ENCODE results near the gene ST7L. TPM values are rescaled to one million over a fixed set of nuclear protein-coding genes. Genes with fewer than 3 reads are reported as not detected.

ST7L gene
- total RNA-seq, 1 experiment from 2014 or later, result 22.1 TPM

GRCh38 chr1:112629256-112629655 lies 10.3 kb upstream of the ST7L start:
- peaks cover 96% of the 10 kb centered on the region for H4K20me1 ChIP-seq (ENCODE audit: insufficient read depth)
- no peaks in the 10 kb centered on the region for H3K27me3 ChIP-seq (ENCODE audit: insufficient read depth, low read depth)
- ChIA-PET POLR2A (ENCODE audit: unreplicated experiment) (no interaction called here), CTCF (no interaction called here)
- no peak for TF ChIP-seq CTCF (conservative IDR thresholded peaks at IDR 0.05)
- no peak for TF ChIP-seq EZH2 (IDR thresholded peaks at IDR 0.05; ENCODE audit: low read depth)
- H2AFZ ChIP-seq, result no peak overlapping the region
- 0 out of 2 replicates have a peak, but pooled peaks cover under 1% of the 10 kb centered on the region for H3F3A ChIP-seq (ENCODE audit: insufficient read depth, low read depth)
- intact Hi-C loops (cut with micrococcal nuclease; ENCODE audit: unreplicated experiment), result no loop called here
- H3K4me2 ChIP-seq, result no peak overlapping the region
- peaks cover 98% of the 10 kb centered on the region for H3K79me2 ChIP-seq (ENCODE audit: low read depth)
- H3K4me1 ChIP-seq (replicated peaks; ENCODE audit: insufficient read depth), result peaks cover 2% of the 10 kb centered on the region; the same call in 1 of the 2 replicates
- H3K9me3 ChIP-seq (ENCODE audit: insufficient read depth, low read depth), result no peaks in the 10 kb centered on the region
- DNase-seq, result no peak
- no peaks in the 10 kb centered on the region for H3K9me2 ChIP-seq (ENCODE audit: insufficient read depth)
- no peak overlapping the region for H3K4me3 ChIP-seq
- no TSS peak for BruUV-seq (replicated peaks)
- no peak overlapping the region for H3K27ac ChIP-seq
- H3K36me3 ChIP-seq (ENCODE audit: low read depth), result peaks cover 47% of the 10 kb centered on the region

GRCh38 chr1:112628516-112628915 lies 9.6 kb upstream of the ST7L start:
- no TSS peak for BruUV-seq (replicated peaks)
- H3K27me3 ChIP-seq (ENCODE audit: insufficient read depth, low read depth), result no peaks in the 10 kb centered on the region
- H2AFZ ChIP-seq, result no peak overlapping the region
- DNase-seq, result no peak
- peaks cover 98% of the 10 kb centered on the region for H3K79me2 ChIP-seq (ENCODE audit: low read depth)
- intact Hi-C loops (cut with micrococcal nuclease; ENCODE audit: unreplicated experiment), result no loop called here
- H3F3A ChIP-seq (ENCODE audit: insufficient read depth, low read depth), result 0 out of 2 replicates have a peak, but pooled peaks cover 4% of the 10 kb centered on the region
- H4K20me1 ChIP-seq (ENCODE audit: insufficient read depth), result peaks cover 93% of the 10 kb centered on the region
- TF ChIP-seq EZH2 (IDR thresholded peaks at IDR 0.05; ENCODE audit: low read depth) (no peak), CTCF (conservative IDR thresholded peaks at IDR 0.05) (no peak)
- peaks cover 40% of the 10 kb centered on the region for H3K36me3 ChIP-seq (ENCODE audit: low read depth)
- H3K27ac ChIP-seq, result no peak overlapping the region
- H3K4me3 ChIP-seq, result no peak overlapping the region
- H3K9me3 ChIP-seq (ENCODE audit: insufficient read depth, low read depth), result no peaks in the 10 kb centered on the region
- H3K9me2 ChIP-seq (ENCODE audit: insufficient read depth), result no peaks in the 10 kb centered on the region
- ChIA-PET CTCF (no interaction called here), POLR2A (ENCODE audit: unreplicated experiment) (no interaction called here)
- no peaks in the 10 kb centered on the region for H3K4me1 ChIP-seq (replicated peaks; ENCODE audit: insufficient read depth)
- H3K4me2 ChIP-seq, result no peak overlapping the region

DNA sequence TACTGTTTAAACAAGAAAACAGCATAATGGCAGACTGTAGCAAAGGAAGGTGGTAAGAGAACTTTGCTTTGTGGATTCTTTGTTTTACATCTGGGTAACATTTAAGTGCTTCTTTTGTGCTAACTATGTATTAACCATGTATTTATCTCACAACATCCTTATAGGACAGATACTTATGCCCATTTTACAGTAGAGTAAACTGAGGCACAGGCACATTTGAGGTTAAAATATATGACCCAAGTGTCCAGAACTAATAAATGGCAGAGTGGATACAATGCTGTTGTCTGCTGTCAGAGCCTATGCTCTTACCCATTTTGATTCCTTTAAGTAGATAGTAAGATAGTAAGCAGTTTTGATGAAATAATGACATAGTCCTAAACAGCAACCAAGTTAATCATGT lies 7.9 kb upstream of the ST7L start:
- POLR2A ChIA-PET (ENCODE audit: unreplicated experiment), result no interaction called here

More for the DNA sequence above, 7.9 kb upstream of the ST7L start:
- Histone ChIP-seq H3K79me2 (ENCODE audit: low read depth) (peaks cover 98% of the 10 kb centered on the region), H3K9me3 (ENCODE audit: insufficient read depth, low read depth) (no peaks in the 10 kb centered on the region), H3K36me3 (ENCODE audit: low read depth) (peaks cover 35% of the 10 kb centered on the region), H2AFZ (no peak overlapping the region), H3K27ac (no peak overlapping the region), H3K27me3 (ENCODE audit: insufficient read depth, low read depth) (no peaks in the 10 kb centered on the region), H3K4me3 (no peak overlapping the region), H3K4me2 (no peak overlapping the region), H3F3A (ENCODE audit: insufficient read depth, low read depth) (0 out of 2 replicates have a peak, but pooled peaks cover 4% of the 10 kb centered on the region), H4K20me1 (ENCODE audit: insufficient read depth) (peaks cover 90% of the 10 kb centered on the region), H3K9me2 (ENCODE audit: insufficient read depth) (no peaks in the 10 kb centered on the region), H3K4me1 (replicated peaks; ENCODE audit: insufficient read depth) (peaks cover 8% of the 10 kb centered on the region)
- intact Hi-C loops (cut with micrococcal nuclease; ENCODE audit: unreplicated experiment), result no loop called here
- BruUV-seq (replicated peaks), result no TSS peak
- no peak for DNase-seq
- TF ChIP-seq EZH2 (IDR thresholded peaks at IDR 0.05; ENCODE audit: low read depth) (no peak), CTCF (conservative IDR thresholded peaks at IDR 0.05) (no peak)
- CTCF ChIA-PET, result no interaction called here
